ENCODE measurements around the gene PRKCH.

PRKCH gene

DNA sequence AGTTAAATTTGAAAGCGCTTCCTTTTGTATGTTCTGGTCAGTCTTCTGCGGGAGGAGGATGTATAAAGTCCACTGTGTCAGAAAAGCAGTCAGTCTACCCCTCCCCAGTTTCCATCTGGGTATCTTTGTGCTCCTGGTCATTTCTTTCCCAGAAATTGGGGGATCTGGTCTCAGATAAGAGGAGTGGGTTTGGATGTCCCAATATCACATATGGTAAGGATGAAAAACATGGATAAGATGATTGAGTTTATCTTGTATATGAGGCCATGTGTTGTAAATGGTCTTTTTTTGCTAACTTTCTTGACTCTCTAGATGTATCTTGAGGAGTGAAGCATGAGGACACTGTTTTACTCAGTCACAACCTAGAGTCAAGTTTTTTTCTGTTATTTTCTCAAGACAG lies 187.1 kb downstream of the PRKCH start:
- Mint-ChIP-seq H3K27ac (peak overlapping the region; percentile 100), H3K9me3 (peaks cover 9% of the 10 kb centered on the region), H3K4me3 (peak overlapping the region; percentile 12), H3K27me3 (peaks cover 2% of the 10 kb centered on the region), H3K4me1 (peaks cover 98% of the 10 kb centered on the region), H3K36me3 (ENCODE audit: low read depth) (peaks cover 69% of the 10 kb centered on the region)
- no peak for ATAC-seq
- DNase-seq, result no peak

- Mint-ChIP-seq H3K9me3 (peaks cover 3% of the 10 kb centered on the region), H3K36me3 (ENCODE audit: low read depth) (peaks cover 74% of the 10 kb centered on the region), H3K27me3 (peaks cover 2% of the 10 kb centered on the region), H3K27ac (peak overlapping the region; percentile 100), H3K4me1 (peaks cover 96% of the 10 kb centered on the region), H3K4me3 (peak overlapping the region; percentile 67)
- DNase-seq, result no peak
- ATAC-seq, result peak; percentile 22
Measured at GRCh38 chr14:61510736-61511557, 189.6 kb downstream of the PRKCH start.

GRCh38 chr14:61511558-61511948 lies 190.2 kb downstream of the PRKCH start:
- H3K36me3 Mint-ChIP-seq (ENCODE audit: low read depth), result peaks cover 72% of the 10 kb centered on the region
- DNase-seq (peak; percentile 69), ATAC-seq (peak; percentile 65)
- peak overlapping the region; percentile 67 for H3K4me3 Mint-ChIP-seq
- peaks cover 2% of the 10 kb centered on the region for H3K27me3 Mint-ChIP-seq
- peaks cover 3% of the 10 kb centered on the region for H3K9me3 Mint-ChIP-seq
- peaks cover 96% of the 10 kb centered on the region for H3K4me1 Mint-ChIP-seq
- peak overlapping the region; percentile 100 for H3K27ac Mint-ChIP-seq

DNA sequence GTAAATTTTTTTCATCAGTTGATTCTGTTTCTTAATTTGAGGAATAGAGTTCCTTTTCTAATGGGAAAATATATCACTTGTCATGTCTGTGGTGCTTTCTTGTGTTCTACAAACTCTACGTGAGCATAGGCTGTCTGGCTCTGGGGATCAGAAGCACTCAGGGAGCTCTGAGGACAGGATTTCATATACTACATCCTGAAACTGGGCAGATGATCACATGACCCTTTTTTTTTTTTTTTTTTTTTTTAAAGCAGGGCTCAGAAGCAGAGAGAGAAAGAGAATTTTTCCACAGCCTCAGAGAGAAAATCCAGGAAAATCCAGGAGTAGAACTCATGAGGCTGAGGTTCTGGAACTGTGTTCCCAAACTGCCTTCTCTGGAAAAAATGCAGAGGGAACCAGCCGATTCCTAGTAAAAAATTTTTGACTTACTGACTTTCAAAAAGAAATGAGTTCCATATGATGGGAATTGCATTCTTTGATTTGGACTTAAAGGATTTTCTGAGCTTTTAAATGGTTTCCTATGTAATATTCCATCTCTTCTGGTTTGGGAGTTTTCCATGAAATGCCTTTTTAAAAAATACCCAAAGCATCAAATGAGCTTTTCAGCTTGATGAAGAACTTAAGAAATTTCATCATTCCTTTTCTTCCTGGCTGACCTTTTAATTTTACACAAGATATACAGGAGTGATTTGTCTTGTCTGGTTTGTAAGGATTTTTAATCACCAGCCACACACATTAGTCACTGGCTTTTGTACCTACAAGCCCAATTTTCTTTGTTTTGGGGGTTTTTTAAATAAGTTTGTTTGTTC lies 190.9 kb downstream of the PRKCH start:
- DNase-seq (no peak), ATAC-seq (peak; percentile 33)
- peak overlapping the region; percentile 100 for H3K27ac Mint-ChIP-seq
- peaks cover 3% of the 10 kb centered on the region for H3K9me3 Mint-ChIP-seq
- peaks cover 69% of the 10 kb centered on the region for H3K36me3 Mint-ChIP-seq (ENCODE audit: low read depth)
- H3K27me3 Mint-ChIP-seq, result peaks cover 2% of the 10 kb centered on the region
- H3K4me3 Mint-ChIP-seq, result peak overlapping the region; percentile 67
- peaks cover 96% of the 10 kb centered on the region for H3K4me1 Mint-ChIP-seq

DNA sequence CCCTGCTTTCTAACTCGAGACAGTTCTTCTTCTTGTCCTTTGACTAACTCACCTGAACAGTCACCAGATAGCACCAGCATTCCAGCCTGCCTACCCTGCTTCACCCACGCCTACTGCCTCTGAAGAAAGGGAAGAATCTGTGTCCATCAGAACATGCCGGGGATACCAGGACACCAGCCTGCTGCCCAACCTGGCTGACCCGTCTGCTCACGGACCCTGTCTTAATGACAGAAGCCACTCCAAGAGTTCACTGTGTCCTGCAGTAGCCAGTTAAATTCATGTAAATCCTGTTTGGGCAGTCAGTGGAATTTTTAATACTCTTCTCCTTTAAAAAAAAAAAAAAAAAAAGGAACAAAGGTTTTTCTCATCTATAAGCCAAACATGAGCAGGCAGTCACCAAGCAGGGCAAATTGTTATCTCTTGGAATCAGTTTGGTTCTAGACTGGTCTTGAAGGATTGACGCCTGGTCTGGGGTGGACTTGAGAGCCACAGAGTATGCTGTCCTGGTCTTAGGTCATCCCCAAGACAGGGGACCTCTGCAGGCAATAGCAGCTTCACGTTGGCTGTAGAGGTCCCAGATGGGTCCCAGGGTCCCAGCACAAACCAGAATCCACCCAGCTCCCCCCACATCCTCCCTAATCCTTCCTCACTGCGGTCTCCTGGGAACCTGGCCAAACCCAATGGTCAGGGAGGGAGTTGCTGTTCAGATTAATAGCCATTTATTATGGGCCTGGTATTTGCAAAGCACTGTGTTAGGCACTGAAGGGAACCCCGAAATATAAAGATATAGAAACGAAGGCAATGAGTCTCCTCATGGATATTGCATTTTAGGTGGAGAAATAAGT lies 192.8 kb downstream of the PRKCH start:
- H3K27ac Mint-ChIP-seq, result peak overlapping the region; percentile 100
- H3K36me3 Mint-ChIP-seq (ENCODE audit: low read depth), result peaks cover 67% of the 10 kb centered on the region

GRCh38 chr14:61514927-61515326 lies 193.5 kb downstream of the PRKCH start:
- Mint-ChIP-seq H3K4me1 (peaks cover 96% of the 10 kb centered on the region), H3K9me3 (no peaks in the 10 kb centered on the region), H3K27ac (peak overlapping the region; percentile 100), H3K4me3 (no peak overlapping the region), H3K36me3 (ENCODE audit: low read depth) (peaks cover 63% of the 10 kb centered on the region), H3K27me3 (peaks cover 2% of the 10 kb centered on the region)
- ATAC-seq (no peak), DNase-seq (no peak)

More for the DNA sequence above, 192.8 kb downstream of the PRKCH start:
- Mint-ChIP-seq H3K4me1 (peaks cover 96% of the 10 kb centered on the region), H3K27me3 (peaks cover 2% of the 10 kb centered on the region), H3K9me3 (no peaks in the 10 kb centered on the region), H3K4me3 (no peak overlapping the region)
- ATAC-seq (no peak), DNase-seq (no peak)

- no peak overlapping the region for H3K4me3 Mint-ChIP-seq
- no peaks in the 10 kb centered on the region for H3K9me3 Mint-ChIP-seq
- peaks cover 2% of the 10 kb centered on the region for H3K27me3 Mint-ChIP-seq
- peak overlapping the region; percentile 100 for H3K27ac Mint-ChIP-seq
- peaks cover 66% of the 10 kb centered on the region for H3K36me3 Mint-ChIP-seq (ENCODE audit: low read depth)
- ATAC-seq, result no peak
- H3K4me1 Mint-ChIP-seq, result peaks cover 96% of the 10 kb centered on the region
- no peak for DNase-seq
Measured at GRCh38 chr14:61515436-61516117, 194.2 kb downstream of the PRKCH start.

DNA sequence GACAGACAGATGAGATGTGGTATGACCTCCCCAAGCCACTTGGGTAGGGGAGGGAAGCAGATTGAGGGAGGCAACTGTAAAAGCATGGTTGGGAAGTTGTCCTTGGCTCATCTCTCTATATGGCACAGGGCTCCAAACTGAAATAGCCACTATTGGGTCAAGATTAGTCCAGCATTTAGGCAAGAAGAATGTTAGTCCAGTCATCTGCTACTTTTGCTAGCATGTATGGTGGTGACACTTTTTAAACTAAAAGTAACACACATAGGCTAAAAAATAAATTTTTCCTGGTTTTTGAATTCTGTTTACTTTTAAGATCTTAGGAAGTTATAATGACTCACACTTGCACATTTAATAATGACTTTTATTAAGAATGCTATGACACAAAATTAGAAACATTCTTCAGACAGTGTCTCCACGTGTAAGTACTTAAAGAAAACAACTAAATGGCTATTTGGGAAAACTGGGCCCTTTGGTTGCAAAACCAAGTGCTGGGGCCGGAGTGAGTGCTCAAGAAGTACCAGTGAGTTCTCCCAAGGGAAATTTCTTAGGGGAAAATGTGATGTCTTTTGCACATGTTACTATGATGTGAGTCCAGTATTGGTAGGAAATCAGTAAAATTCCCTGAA lies 194.9 kb downstream of the PRKCH start:
- Mint-ChIP-seq H3K27ac (peak overlapping the region; percentile 100), H3K36me3 (ENCODE audit: low read depth) (peaks cover 66% of the 10 kb centered on the region), H3K27me3 (peaks cover 2% of the 10 kb centered on the region), H3K9me3 (no peaks in the 10 kb centered on the region), H3K4me1 (peaks cover 93% of the 10 kb centered on the region), H3K4me3 (no peak overlapping the region)
- DNase-seq (no peak), ATAC-seq (no peak)

DNA sequence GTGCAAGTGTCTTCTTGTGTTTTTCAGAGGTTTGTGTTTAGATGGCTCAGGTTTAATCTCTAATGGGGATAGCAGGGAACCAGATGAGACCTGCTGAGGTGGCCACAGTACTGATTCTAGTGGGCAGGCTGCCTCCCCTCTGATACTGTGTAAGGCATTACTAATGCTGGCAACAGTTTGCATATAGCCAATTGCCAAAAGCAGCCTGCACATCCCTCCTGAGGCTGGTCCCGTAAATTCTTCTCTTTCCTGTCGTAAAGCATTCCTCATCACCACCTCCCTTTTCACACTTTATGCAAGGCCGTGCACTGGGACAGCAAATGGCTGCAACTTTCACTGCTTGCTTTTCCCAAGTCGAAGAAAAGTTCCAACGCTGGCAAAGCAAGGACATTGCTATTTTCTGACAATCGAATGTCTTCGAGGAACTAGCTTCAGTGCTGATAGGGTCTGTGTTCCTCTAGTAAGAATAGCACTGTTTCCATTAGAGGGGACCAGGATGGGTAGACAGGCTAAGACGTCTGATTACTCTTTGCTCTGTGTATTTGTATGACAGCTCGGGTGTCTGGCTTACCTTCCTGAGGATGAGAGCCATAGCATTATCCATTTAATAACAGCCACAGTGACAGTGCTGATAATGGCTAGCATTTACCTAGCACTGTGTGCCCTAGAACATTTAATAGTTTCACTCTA lies 195.7 kb downstream of the PRKCH start:
- Mint-ChIP-seq H3K27ac (peak overlapping the region; percentile 100), H3K4me1 (peaks cover 91% of the 10 kb centered on the region), H3K9me3 (peaks cover 2% of the 10 kb centered on the region), H3K27me3 (no peaks in the 10 kb centered on the region), H3K36me3 (ENCODE audit: low read depth) (peaks cover 71% of the 10 kb centered on the region), H3K4me3 (no peak overlapping the region)
- no peak for DNase-seq
- no peak for ATAC-seq

GRCh38 chr14:61517911-61518384 lies 196.6 kb downstream of the PRKCH start:
- Mint-ChIP-seq H3K4me3 (peak overlapping the region; percentile 24), H3K27ac (peak overlapping the region; percentile 100)
- ATAC-seq, result no peak

DNA sequence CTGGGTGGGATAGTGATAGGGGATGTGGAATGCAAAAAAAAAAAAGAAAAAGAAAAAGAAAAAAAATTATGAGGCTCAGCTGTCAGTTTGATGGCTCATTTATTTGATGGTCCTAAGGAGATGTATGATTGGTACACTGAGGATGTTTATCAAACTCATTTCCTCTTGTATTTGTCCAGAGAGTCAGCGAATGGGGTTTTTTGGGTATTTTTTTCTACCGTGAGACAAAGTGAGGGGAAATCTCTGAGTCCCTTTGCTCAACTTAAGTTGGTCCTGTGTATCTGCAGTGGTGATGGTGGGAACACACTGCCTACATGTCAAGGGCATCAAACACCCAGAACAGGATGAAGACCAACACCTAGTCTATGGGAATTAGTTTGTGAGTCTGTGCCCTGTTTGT lies 197.0 kb downstream of the PRKCH start:
- Mint-ChIP-seq H3K4me3 (peak overlapping the region; percentile 24), H3K9me3 (peaks cover 11% of the 10 kb centered on the region), H3K4me1 (peaks cover 91% of the 10 kb centered on the region), H3K27ac (peak overlapping the region; percentile 100), H3K27me3 (no peaks in the 10 kb centered on the region), H3K36me3 (ENCODE audit: low read depth) (peaks cover 71% of the 10 kb centered on the region)
- ATAC-seq (no peak), DNase-seq (no peak)

More at GRCh38 chr14:61517911-61518384, 196.6 kb downstream of the PRKCH start:
- Mint-ChIP-seq H3K36me3 (ENCODE audit: low read depth) (peaks cover 74% of the 10 kb centered on the region), H3K27me3 (no peaks in the 10 kb centered on the region), H3K4me1 (peaks cover 92% of the 10 kb centered on the region), H3K9me3 (peaks cover 11% of the 10 kb centered on the region)
- no peak for DNase-seq

DNA sequence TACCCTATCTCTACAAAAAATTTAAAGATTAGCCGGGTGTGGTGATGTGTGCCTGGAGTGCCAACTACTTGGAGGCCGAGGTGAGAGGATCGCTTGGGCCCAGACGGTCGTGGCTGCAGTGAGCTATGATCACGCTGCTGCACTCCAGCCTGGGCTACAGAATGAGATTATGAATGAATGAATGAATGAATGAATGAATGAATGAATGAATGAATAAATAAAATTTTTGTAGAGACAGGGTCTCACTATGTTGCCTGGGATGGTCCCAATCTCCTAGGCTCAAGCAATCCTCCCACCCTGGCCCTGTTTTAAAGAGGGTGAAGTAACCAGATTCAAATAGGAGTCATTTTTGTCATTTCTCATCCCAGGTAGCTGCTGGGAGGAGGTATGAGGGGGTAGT lies 197.7 kb downstream of the PRKCH start:
- DNase-seq, result no peak
- peaks cover 11% of the 10 kb centered on the region for H3K9me3 Mint-ChIP-seq
- H3K4me3 Mint-ChIP-seq, result peak overlapping the region; percentile 4
- H3K36me3 Mint-ChIP-seq (ENCODE audit: low read depth), result peaks cover 65% of the 10 kb centered on the region
- H3K4me1 Mint-ChIP-seq, result peaks cover 93% of the 10 kb centered on the region
- peak overlapping the region; percentile 100 for H3K27ac Mint-ChIP-seq
- ATAC-seq, result no peak
- H3K27me3 Mint-ChIP-seq, result no peaks in the 10 kb centered on the region

GRCh38 chr14:61519735-61520134 lies 198.4 kb downstream of the PRKCH start:
- H3K27ac Mint-ChIP-seq, result peak overlapping the region; percentile 63
- peaks cover 11% of the 10 kb centered on the region for H3K9me3 Mint-ChIP-seq
- H3K4me3 Mint-ChIP-seq, result peak overlapping the region; percentile 4

More at GRCh38 chr14:61519735-61520134, 198.4 kb downstream of the PRKCH start:
- no peak for DNase-seq
- Mint-ChIP-seq H3K36me3 (ENCODE audit: low read depth) (peaks cover 63% of the 10 kb centered on the region), H3K4me1 (peaks cover 94% of the 10 kb centered on the region), H3K27me3 (no peaks in the 10 kb centered on the region)
- ATAC-seq, result no peak

All from activated naive CD8-positive, alpha-beta T cell treated with anti-CD3 and anti-CD28 coated beads, Interleukin-2, amount 50 U/mL, for 24 hours (primary cell).